ENCODE measurements around the gene ZFP3. TPM values are rescaled to one million over a fixed set of nuclear protein-coding genes. Genes with fewer than 3 reads are reported as not detected.
"Not testable (repeated sequence)": the region's sequence is repeated elsewhere in the genome, so short reads cannot be mapped to it uniquely, and the experiment has no call there.

Gene ZFP3
- total and polyA plus RNA-seq, 2 experiments from 2014 or later, result 0.95 to 1.5 TPM

GRCh38 chr17:5131146-5131715, 53.0 kb downstream of the ZFP3 start:
- no peaks in the 10 kb centered on the region for H3K27me3 ChIP-seq
- TF ChIP-seq CTCF (IDR thresholded peaks at IDR 0.05; ENCODE audit: low read depth, low read length), result no peak
- no peaks in the 10 kb centered on the region for H3K9me3 ChIP-seq (ENCODE audit: low read depth)
- no peaks in the 10 kb centered on the region for H3K4me1 ChIP-seq (ENCODE audit: low read depth)
- no peak for DNase-seq (ENCODE audit: low read depth in 1 of 2, low spot score in 1 of 2)
- no peaks in the 10 kb centered on the region for H3K36me3 ChIP-seq
- no peak overlapping the region for H3K4me3 ChIP-seq
- H3K27ac ChIP-seq, result no peak overlapping the region

- not testable (repeated sequence) for DNase-seq (ENCODE audit: low read depth in 1 of 2, low spot score in 1 of 2); H3K27me3 ChIP-seq; H3K4me1 ChIP-seq (ENCODE audit: low read depth); H3K4me3 ChIP-seq; H3K9me3 ChIP-seq (ENCODE audit: low read depth); H3K36me3 ChIP-seq; H3K27ac ChIP-seq
Measured at GRCh38 chr17:5131799-5132502, 53.7 kb downstream of the ZFP3 start.

GRCh38 chr17:5132503-5133225, 54.4 kb downstream of the ZFP3 start:
- not testable (repeated sequence) for H3K27me3 ChIP-seq; DNase-seq (ENCODE audit: low read depth in 1 of 2, low spot score in 1 of 2); H3K4me3 ChIP-seq; H3K36me3 ChIP-seq; H3K27ac ChIP-seq; H3K9me3 ChIP-seq (ENCODE audit: low read depth); H3K4me1 ChIP-seq (ENCODE audit: low read depth)

GRCh38 chr17:5133311-5133710, 55.0 kb downstream of the ZFP3 start:
- no peaks in the 10 kb centered on the region for H3K9me3 ChIP-seq (ENCODE audit: low read depth)
- no peaks in the 10 kb centered on the region for H3K4me1 ChIP-seq (ENCODE audit: low read depth)
- H3K27me3 ChIP-seq, result no peaks in the 10 kb centered on the region
- no peak for DNase-seq (ENCODE audit: low read depth in 1 of 2, low spot score in 1 of 2)
- no peaks in the 10 kb centered on the region for H3K36me3 ChIP-seq
- no peak for TF ChIP-seq CTCF (IDR thresholded peaks at IDR 0.05; ENCODE audit: low read depth, low read length)
- H3K4me3 ChIP-seq, result no peak overlapping the region
- no peak overlapping the region for H3K27ac ChIP-seq

GRCh38 chr17:5133961-5134360, 55.7 kb downstream of the ZFP3 start:
- H3K4me3 ChIP-seq; H3K4me1 ChIP-seq (ENCODE audit: low read depth); H3K36me3 ChIP-seq; H3K27ac ChIP-seq; H3K27me3 ChIP-seq; H3K9me3 ChIP-seq (ENCODE audit: low read depth); DNase-seq (ENCODE audit: low read depth in 1 of 2, low spot score in 1 of 2): not testable (repeated sequence)

- H3K36me3 ChIP-seq; H3K27me3 ChIP-seq; H3K27ac ChIP-seq; H3K4me1 ChIP-seq (ENCODE audit: low read depth); H3K9me3 ChIP-seq (ENCODE audit: low read depth); H3K4me3 ChIP-seq; DNase-seq (ENCODE audit: low read depth in 1 of 2, low spot score in 1 of 2): not testable (repeated sequence)
Measured at GRCh38 chr17:5134571-5134970, 56.3 kb downstream of the ZFP3 start.

GRCh38 chr17:5135131-5135712, 57.0 kb downstream of the ZFP3 start:
- not testable (repeated sequence) for H3K36me3 ChIP-seq; H3K27ac ChIP-seq; H3K9me3 ChIP-seq (ENCODE audit: low read depth); H3K4me1 ChIP-seq (ENCODE audit: low read depth); H3K4me3 ChIP-seq; H3K27me3 ChIP-seq; DNase-seq (ENCODE audit: low read depth in 1 of 2, low spot score in 1 of 2)
